Measurements from ENCODE around the gene NFATC4. TPM values are rescaled to one million over a fixed set of nuclear protein-coding genes. Genes with fewer than 3 reads are reported as not detected.
A peak's percentile ranks its signal among the peaks of the same experiment; 100 is the strongest.

The NFATC4 gene
- total RNA-seq, 1 donor from 2014 or later, result 56.6 TPM

DNA sequence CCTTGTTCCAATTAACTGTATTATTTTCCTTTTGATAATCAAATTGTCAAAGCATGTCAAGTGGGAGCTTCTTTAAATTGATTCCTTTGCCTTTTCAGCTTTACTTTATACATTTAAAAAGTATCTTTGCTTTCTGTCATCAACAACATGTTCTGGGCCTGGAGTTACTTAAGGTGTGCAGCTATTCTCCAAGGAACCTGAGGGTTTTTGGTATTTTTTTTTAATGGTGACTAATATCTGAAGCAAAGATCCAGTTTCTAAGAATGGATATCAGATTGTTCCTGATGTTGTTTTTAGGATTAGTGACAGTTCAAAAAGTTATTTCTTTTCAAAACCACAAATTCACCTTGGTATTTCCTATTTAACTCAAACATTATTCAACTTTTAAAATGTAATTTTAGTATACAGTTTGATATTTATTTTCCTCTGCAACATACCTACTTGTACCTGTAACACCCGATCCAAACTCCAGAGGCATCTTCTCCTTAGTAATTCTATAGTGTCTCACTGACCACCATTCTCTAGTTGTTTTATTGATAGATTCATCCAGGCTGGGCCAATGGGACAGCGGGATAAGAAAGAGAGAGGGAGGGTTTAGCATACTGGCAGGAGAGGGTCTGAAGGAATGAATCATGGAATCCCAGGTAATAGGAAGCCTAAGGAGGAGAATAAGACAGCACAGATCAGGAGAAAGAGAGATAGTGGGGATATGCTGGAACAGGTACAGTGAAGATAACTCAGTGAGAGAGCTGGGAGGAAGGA, 58.3 kb downstream of the NFATC4 start:
- no peak for DNase-seq (ENCODE audit: low spot score, unreplicated experiment)
- no peaks in the 10 kb centered on the region for H3K27me3 Mint-ChIP-seq
- peak overlapping the region; percentile 93 for H3K27ac Mint-ChIP-seq
- H3K9me3 Mint-ChIP-seq (ENCODE audit: low read depth), result no peaks in the 10 kb centered on the region
- TF ChIP-seq, protein P1, sequence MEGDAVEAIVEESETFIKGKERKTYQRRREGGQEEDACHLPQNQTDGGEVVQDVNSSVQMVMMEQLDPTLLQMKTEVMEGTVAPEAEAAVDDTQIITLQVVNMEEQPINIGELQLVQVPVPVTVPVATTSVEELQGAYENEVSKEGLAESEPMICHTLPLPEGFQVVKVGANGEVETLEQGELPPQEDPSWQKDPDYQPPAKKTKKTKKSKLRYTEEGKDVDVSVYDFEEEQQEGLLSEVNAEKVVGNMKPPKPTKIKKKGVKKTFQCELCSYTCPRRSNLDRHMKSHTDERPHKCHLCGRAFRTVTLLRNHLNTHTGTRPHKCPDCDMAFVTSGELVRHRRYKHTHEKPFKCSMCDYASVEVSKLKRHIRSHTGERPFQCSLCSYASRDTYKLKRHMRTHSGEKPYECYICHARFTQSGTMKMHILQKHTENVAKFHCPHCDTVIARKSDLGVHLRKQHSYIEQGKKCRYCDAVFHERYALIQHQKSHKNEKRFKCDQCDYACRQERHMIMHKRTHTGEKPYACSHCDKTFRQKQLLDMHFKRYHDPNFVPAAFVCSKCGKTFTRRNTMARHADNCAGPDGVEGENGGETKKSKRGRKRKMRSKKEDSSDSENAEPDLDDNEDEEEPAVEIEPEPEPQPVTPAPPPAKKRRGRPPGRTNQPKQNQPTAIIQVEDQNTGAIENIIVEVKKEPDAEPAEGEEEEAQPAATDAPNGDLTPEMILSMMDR (IDR thresholded peaks at IDR 0.05; ENCODE audit: unreplicated experiment), result no peak
- H3K4me1 Mint-ChIP-seq (ENCODE audit: low read depth), result peaks cover 14% of the 10 kb centered on the region
- H3K4me3 Mint-ChIP-seq (ENCODE audit: low read depth), result peak overlapping the region; percentile 9
- H3K36me3 Mint-ChIP-seq (ENCODE audit: insufficient read depth), result no peaks in the 10 kb centered on the region

DNA sequence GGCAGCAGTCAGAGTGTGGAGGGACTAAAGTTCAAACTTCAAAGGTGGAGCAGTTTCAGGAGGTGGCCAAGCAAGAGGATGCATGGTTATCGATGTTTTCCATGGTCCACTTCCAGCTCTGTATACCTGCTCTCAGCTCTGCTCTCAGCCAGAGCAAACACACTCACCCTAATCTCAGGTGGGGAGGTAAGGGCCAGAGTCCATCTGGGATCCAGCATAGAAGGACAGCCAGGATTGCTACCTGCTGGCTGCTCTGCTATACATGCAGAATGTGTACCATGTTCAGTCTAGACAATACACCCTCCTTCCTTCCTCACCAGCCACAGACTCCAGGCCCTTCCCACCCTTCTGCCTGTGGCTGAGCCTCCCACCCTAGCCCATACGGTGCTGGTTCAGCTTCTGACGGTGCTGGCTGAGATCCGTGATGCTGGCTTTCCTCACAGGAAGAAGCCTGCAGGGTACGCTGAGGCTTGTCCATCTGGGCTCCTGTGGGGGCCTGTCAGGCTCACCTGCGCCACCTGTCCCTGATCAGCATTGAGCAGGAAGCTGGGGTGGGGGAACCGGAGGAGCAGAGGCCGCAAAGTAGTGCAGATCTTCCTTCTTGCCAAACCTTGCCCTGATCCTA, 59.0 kb downstream of the NFATC4 start:
- Mint-ChIP-seq H3K9me3 (ENCODE audit: low read depth) (no peaks in the 10 kb centered on the region), H3K27me3 (no peaks in the 10 kb centered on the region), H3K4me3 (ENCODE audit: low read depth) (peak overlapping the region; percentile 9), H3K27ac (peak overlapping the region; percentile 93), H3K36me3 (ENCODE audit: insufficient read depth) (peaks cover 2% of the 10 kb centered on the region), H3K4me1 (ENCODE audit: low read depth) (peaks cover 18% of the 10 kb centered on the region)
- TF ChIP-seq, protein P1 (IDR thresholded peaks at IDR 0.05; ENCODE audit: unreplicated experiment), result no peak
- DNase-seq (ENCODE audit: low spot score, unreplicated experiment), result no peak

DNA sequence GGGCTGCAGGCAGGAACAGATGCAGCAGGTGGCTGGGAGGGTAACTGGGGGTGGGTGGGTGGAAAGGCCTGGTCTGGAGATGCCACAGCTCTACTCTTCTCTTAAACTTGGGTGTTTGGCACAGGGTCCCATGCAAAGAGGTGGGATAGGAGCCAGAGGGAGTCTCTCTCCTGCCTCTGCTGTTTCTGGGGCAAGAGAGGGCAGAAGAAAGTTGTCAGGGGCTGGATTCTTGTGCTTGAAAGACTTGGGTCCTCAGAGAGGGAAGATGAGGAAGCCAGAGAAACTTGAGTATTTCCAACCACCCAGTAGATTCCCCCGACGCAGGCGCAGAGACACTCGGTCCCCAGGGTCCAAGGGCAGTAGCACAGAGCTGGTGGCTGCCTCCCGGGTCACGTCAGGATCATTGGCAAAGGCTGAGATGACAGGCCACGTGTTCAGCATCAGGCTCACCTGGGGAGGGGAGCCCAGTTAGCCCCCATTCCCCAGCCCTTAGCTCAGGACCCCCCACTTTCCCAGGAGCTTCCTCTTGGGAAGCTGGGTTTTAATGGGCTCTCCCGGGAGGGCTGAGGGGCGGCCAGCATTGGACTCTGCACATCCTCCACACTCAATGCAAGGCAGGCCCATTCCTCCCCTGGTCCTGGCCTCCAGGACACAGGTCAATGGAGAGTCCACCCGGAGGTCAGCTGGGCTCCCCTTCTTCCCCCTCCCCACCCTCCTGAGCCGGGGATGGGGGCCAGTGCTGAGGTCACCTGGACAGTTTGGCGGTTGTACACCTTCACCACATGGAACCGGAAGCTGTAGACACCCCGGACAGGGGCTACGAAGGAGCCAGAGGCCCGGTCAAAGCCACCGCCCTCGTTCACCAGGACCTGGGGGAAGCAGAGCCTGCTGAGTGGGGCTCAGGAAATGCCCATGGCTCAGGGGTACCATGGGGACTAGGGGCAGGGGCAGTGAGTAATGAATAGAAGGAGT, 59.8 kb downstream of the NFATC4 start:
- DNase-seq (ENCODE audit: low spot score, unreplicated experiment), result no peak
- Mint-ChIP-seq H3K4me3 (ENCODE audit: low read depth) (peak overlapping the region; percentile 46), H3K27ac (peak overlapping the region; percentile 73), H3K27me3 (no peaks in the 10 kb centered on the region), H3K9me3 (ENCODE audit: low read depth) (no peaks in the 10 kb centered on the region), H3K4me1 (ENCODE audit: low read depth) (peaks cover 19% of the 10 kb centered on the region), H3K36me3 (ENCODE audit: insufficient read depth) (peaks cover 2% of the 10 kb centered on the region)
- TF ChIP-seq, protein P1 (IDR thresholded peaks at IDR 0.05; ENCODE audit: unreplicated experiment), result no peak

GRCh38 chr14:24428628-24429394, 60.8 kb downstream of the NFATC4 start:
- Mint-ChIP-seq H3K4me3 (ENCODE audit: low read depth) (peak overlapping the region; percentile 73), H3K27me3 (no peaks in the 10 kb centered on the region), H3K4me1 (ENCODE audit: low read depth) (peaks cover 22% of the 10 kb centered on the region), H3K27ac (no peak overlapping the region), H3K9me3 (ENCODE audit: low read depth) (no peaks in the 10 kb centered on the region), H3K36me3 (ENCODE audit: insufficient read depth) (peaks cover 7% of the 10 kb centered on the region)
- no peak for DNase-seq (ENCODE audit: low spot score, unreplicated experiment)
- TF ChIP-seq, protein P1 (IDR thresholded peaks at IDR 0.05; ENCODE audit: unreplicated experiment), result no peak

Other genes starting within 250 kb of the NFATC4 start
- gene FITM1, start 237.5 kb upstream of the NFATC4 start, total RNA-seq, result 1.7 and 1.9 TPM in 2 replicates
- gene PSME1, start 232.0 kb upstream of the NFATC4 start, total RNA-seq, result 101 and 103 TPM in 2 replicates
- 22.8 and 22.9 TPM in 2 replicates for gene EMC9, start 226.6 kb upstream of the NFATC4 start, total RNA-seq
- gene PSME2, start 221.6 kb upstream of the NFATC4 start, total RNA-seq, result 118 and 120 TPM in 2 replicates
- 99.3 and 104 TPM in 2 replicates for gene RNF31, start 220.7 kb upstream of the NFATC4 start, total RNA-seq
- 57.4 and 62.4 TPM in 2 replicates for gene IRF9, start 206.9 kb upstream of the NFATC4 start, total RNA-seq
- gene REC8, start 196.1 kb upstream of the NFATC4 start, total RNA-seq, result 380 and 408 TPM in 2 replicates
- 54.9 and 56.4 TPM in 2 replicates for gene IPO4, start 179.4 kb upstream of the NFATC4 start, total RNA-seq
- 52.9 and 56.2 TPM in 2 replicates for gene TM9SF1, start 172.7 kb upstream of the NFATC4 start, total RNA-seq
- 0.29 TPM in 1 of 2 replicates, not detected in the other for gene TSSK4, start 162.5 kb upstream of the NFATC4 start, total RNA-seq
- gene CHMP4A, start 154.7 kb upstream of the NFATC4 start, total RNA-seq, result 53.7 and 54.3 TPM in 2 replicates
- 15.2 and 17.7 TPM in 2 replicates for gene MDP1, start 152.1 kb upstream of the NFATC4 start, total RNA-seq
- 161 TPM in 2 replicates for gene NEDD8, start 135.8 kb upstream of the NFATC4 start, total RNA-seq
- 73.6 and 86.2 TPM in 2 replicates for gene GMPR2, start 135.3 kb upstream of the NFATC4 start, total RNA-seq
- 56.7 and 59.2 TPM in 2 replicates for gene TINF2, start 125.6 kb upstream of the NFATC4 start, total RNA-seq
- 5.8 and 7.0 TPM in 2 replicates for gene TGM1, start 105.0 kb upstream of the NFATC4 start, total RNA-seq
- gene RABGGTA, start 96.6 kb upstream of the NFATC4 start, total RNA-seq, result 25.9 and 33.1 TPM in 2 replicates
- gene DHRS1, start 68.4 kb upstream of the NFATC4 start, total RNA-seq, result 33.4 and 34.4 TPM in 2 replicates
- 32.4 and 32.6 TPM in 2 replicates for gene NOP9, start 68.3 kb upstream of the NFATC4 start, total RNA-seq
- 1.9 and 3.0 TPM in 2 replicates for gene CIDEB, start 60.2 kb upstream of the NFATC4 start, total RNA-seq
- 11.0 and 11.3 TPM in 2 replicates for gene LTB4R2, start 58.0 kb upstream of the NFATC4 start, total RNA-seq
- gene LTB4R, start 56.7 kb upstream of the NFATC4 start, total RNA-seq, result 8.4 TPM in 2 replicates
- gene ADCY4, start 33.1 kb upstream of the NFATC4 start, total RNA-seq, result 0.46 and 0.75 TPM in 2 replicates
- gene RIPK3, start 28.2 kb upstream of the NFATC4 start, total RNA-seq, result 0.62 and 1.5 TPM in 2 replicates
- 38.3 and 40.0 TPM in 2 replicates for gene NYNRIN, start 30.8 kb downstream of the NFATC4 start, total RNA-seq
- gene CBLN3, start 61.5 kb downstream of the NFATC4 start, total RNA-seq, result 1.5 and 1.9 TPM in 2 replicates
- gene KHNYN, start 61.8 kb downstream of the NFATC4 start, total RNA-seq, result 74.3 and 77.4 TPM in 2 replicates
- 68.1 and 68.2 TPM in 2 replicates for gene SDR39U1, start 74.6 kb downstream of the NFATC4 start, total RNA-seq
- gene CMA1, start 140.1 kb downstream of the NFATC4 start, total RNA-seq, result not detected in 2 replicates
- gene CTSG, start 208.1 kb downstream of the NFATC4 start, total RNA-seq, result not detected in 2 replicates
- not detected in 2 replicates for gene GZMH, start 241.5 kb downstream of the NFATC4 start, total RNA-seq